Erythroblast (primary cell): ENCODE results near the gene SELENOI.

Experiments used
- GATA1 ChIP-seq: IDR thresholded peaks from 2 replicates; pipeline ENCODE4 v1.6.1; 2011; ENCODE audit warnings: low read depth, mild to moderate bottlenecking, control low read depth, low read length, moderate library complexity
- POLR2A ChIP-seq: IDR thresholded peaks from 2 replicates; pipeline ENCODE4 v1.6.1; 2011; ENCODE audit warnings: mild to moderate bottlenecking, low read length

GRCh38 chr2:26423750-26424149 is 77.8 kb downstream of the SELENOI start:
- TF ChIP-seq POLR2A: no peak
- TF ChIP-seq GATA1: no peak
